Smooth muscle cell of the coronary artery (primary cell): ENCODE measurements around the gene WASHC3. TPM values are rescaled to one million over a fixed set of nuclear protein-coding genes. Genes with fewer than 3 reads are reported as not detected.

Experiments used
- total RNA-seq: library from RNA; depleted of rRNA; stranded (reverse); fragments of >200 nt; gene quantifications from 2 replicates; pipeline ENCODE4 v1.2.3, GENCODE V29; 2014; ENCODE audit warnings: low replicate concordance

WASHC3 gene
- total RNA-seq: 65.9 and 78.2 TPM in 2 replicates

GRCh38 chr12:102061560-102062418 lies at the start of gene WASHC3:
Gene WASHC3 (minus strand): TSS chr12:102061991. CDS start chr12:102061962, 29 bp downstream.

Other genes with a start within 250 kb of the WASHC3 start
- gene GNPTAB, start 231.0 kb downstream of the WASHC3 start, total RNA-seq: 21.6 and 41.8 TPM in 2 replicates
- 18.7 and 48.7 TPM in 2 replicates for gene DRAM1, start 184.4 kb downstream of the WASHC3 start, total RNA-seq
- 23.3 and 34.0 TPM in 2 replicates for gene NUP37, start 58.1 kb upstream of the WASHC3 start, total RNA-seq
- 2.1 and 4.4 TPM in 2 replicates for gene PARPBP, start 58.2 kb upstream of the WASHC3 start, total RNA-seq
- gene PMCH, start 135.8 kb upstream of the WASHC3 start, total RNA-seq: 0.38 TPM in 1 of 2 replicates, not detected in the other